HepG2 (cell line): ENCODE measurements around the gene KRT6C. TPM values are rescaled to one million over a fixed set of nuclear protein-coding genes. Genes with fewer than 3 reads are reported as not detected.

Experiments used
- ATAC-seq: fragments of 200-7000 bp; cut with Tn5 transposase; 3 replicates; pipeline ENCODE4 v1.9.1; 2020; ENCODE audit warnings: mild to moderate bottlenecking, moderate library complexity
- BruUV-seq: library from RNA; stranded (reverse); fragments of 400-500 nt; replicated peaks from 2 replicates; lab custom pipeline; 2021; lab: Mats Ljungman, UMichigan
- CTCF ChIA-PET: fragments of 300-600 bp; formaldehyde crosslinking; extraction: SDS; loops from one replicate; lab custom pipeline; 2021; ENCODE audit warnings: low total read pairs, inconsistent platforms, low intra/inter-chr PET ratio; lab: Yijun Ruan, JAX
- POLR2A ChIA-PET: fragments of 350-600 bp; sonication (Branson Sonifier 250); formaldehyde crosslinking; loops from one replicate; lab custom pipeline; 2020; ENCODE audit warnings: antibody characterized with exemption, inconsistent platforms; lab: Yijun Ruan, JAX
- DNase-seq: peaks from one replicate; pipeline ENCODE4 v3.0.0-alpha.2; 2015; ENCODE audit warnings: low spot score
- FAIRE-seq: peaks from 3 replicates; lab custom pipeline; 2011; peaks lifted over from hg19 to GRCh38; lab: Jason Lieb, UNC
- H2AFZ ChIP-seq: one replicate; pipeline ENCODE4 v1.6.1; 2011; ENCODE audit warnings: low read length, inconsistent platforms
- H3K27ac ChIP-seq: fragments of 300-600 bp; 3 replicates; pipeline ENCODE4 v1.8.0; 2011; ENCODE audit warnings: mixed run types, mild to moderate bottlenecking, mixed read lengths, low read length, inconsistent platforms; ENCODE audit not compliant: insufficient read depth; ENCODE audit errors: extremely low read length
- H3K27me3 ChIP-seq, 2 experiments: fragments of 200-600 bp in 1 of 2; 2 replicates in 1 of 2; 3 replicates in 1 of 2; pipeline versions ENCODE4 v1.6.0 to v1.8.0; 2011; ENCODE audit warnings: low read length in 2 of 2, mild to moderate bottlenecking in 2 of 2, moderate library complexity in 2 of 2, inconsistent platforms in 1 of 2; ENCODE audit not compliant: insufficient read depth in 2 of 2, control insufficient read depth in 1 of 2
- H3K36me3 ChIP-seq, 2 experiments: fragments of 200-600 bp in 1 of 2; replicated peaks in 1 of 2; 2 replicates in 1 of 2; 3 replicates in 1 of 2; pipeline versions ENCODE4 v1.5.1 to v1.8.0; 2011; ENCODE audit warnings: low read length in 2 of 2, inconsistent platforms in 1 of 2; ENCODE audit not compliant: insufficient read depth in 2 of 2, control insufficient read depth in 1 of 2
- H3K4me1 ChIP-seq: 2 replicates; pipeline ENCODE4 v1.5.1; 2012; ENCODE audit warnings: low read length, inconsistent platforms; ENCODE audit not compliant: insufficient read depth
- H3K4me2 ChIP-seq: 2 replicates; pipeline ENCODE4 v1.6.0; 2011; ENCODE audit warnings: low read depth, low read length, inconsistent platforms
- H3K4me3 ChIP-seq, 3 experiments: fragments of 200-600 bp in 1 of 3; sonication (generic), shearing (Covaris generic) in 1 of 3; replicated peaks in 1 of 3; 2 replicates each; pipeline ENCODE4 v1.5.1; 2011 to 2016; ENCODE audit warnings: low read length in 3 of 3, inconsistent platforms in 2 of 3, low read depth in 2 of 3, mild to moderate bottlenecking in 2 of 3, control low read depth in 1 of 3, mixed read lengths in 1 of 3; ENCODE audit not compliant: insufficient read depth in 1 of 3
- H3K79me2 ChIP-seq: one replicate; pipeline ENCODE4 v1.6.1; 2011; ENCODE audit warnings: low read length, inconsistent platforms; ENCODE audit not compliant: insufficient read depth
- H3K9ac ChIP-seq: 2 replicates; pipeline ENCODE4 v1.6.0; 2011; ENCODE audit warnings: mild to moderate bottlenecking, low read depth, low read length, inconsistent platforms; ENCODE audit not compliant: insufficient read depth
- H3K9me3 ChIP-seq: 2 replicates; pipeline ENCODE4 v1.5.1; 2012; ENCODE audit warnings: mild to moderate bottlenecking, low read length
- H4K20me1 ChIP-seq: 2 replicates; pipeline ENCODE4 v1.6.0; 2011; ENCODE audit warnings: inconsistent platforms, mild to moderate bottlenecking, low read length, moderate library complexity; ENCODE audit not compliant: insufficient read depth
- GPN1 ChIP-seq: sonication (generic); formaldehyde crosslinking; IDR thresholded peaks from 2 replicates; pipeline ENCODE4 v1.5.1; 2020; ENCODE audit warnings: missing genetic modification reagents, borderline replicate concordance
- ZNF629 ChIP-seq: sonication (generic); formaldehyde crosslinking; conservative IDR thresholded peaks from 2 replicates; pipeline ENCODE4 v1.5.0; 2020; ENCODE audit warnings: missing genetic modification reagents
- WGBS: methylation state at CpG from one replicate; pipeline ENCODE4 v1.1.6; 2017; ENCODE audit warnings: low lambda C conversion rate; 5-methylcytosine and 5-hydroxymethylcytosine counted together
- in situ Hi-C: cut with HindIII; loops from 2 replicates; pipeline ENCODE4 v1.10.0; 2017; ENCODE audit warnings: low pct_unique_long_range_greater_than_20kb; ENCODE audit not compliant: extremely low pct_ligation_motif_present
- intact Hi-C: fragments of 100-400 bp; cut with micrococcal nuclease; formaldehyde crosslinking; loops from one replicate; pipeline ENCODE4 v1.10.0; 2022; ENCODE audit not compliant: unreplicated experiment
- polyA plus RNA-seq, 8 experiments: library from polyadenylated mRNA; depleted of rRNA in 3 of 8; stranded (reverse) in 7 of 8; unstranded in 1 of 8; fragments of >200 nt; fragmentation: Illumina TruSeq in 4 of 8; extraction: Trizol in 4 of 8; gene quantifications; 2 replicates each; pipeline versions ENCODE4 v1.2.1 to v1.2.3, GENCODE V29; 2011 to 2016; ENCODE audit warnings: low read depth in 4 of 8, missing spikeins in 1 of 8, mixed read lengths in 1 of 8; ENCODE audit not compliant: insufficient read depth in 1 of 8
- total RNA-seq, 5 experiments: library from RNA; depleted of rRNA; stranded (reverse); fragments of >200 nt; fragmentation: Illumina TruSeq; extraction: Trizol; gene quantifications; 2 replicates each; pipeline ENCODE4 v1.2.3, GENCODE V29; 2016; ENCODE audit warnings: low read depth in 1 of 5
- TF ChIP-seq, protein P1 (sequence below): sonication (generic); formaldehyde crosslinking; IDR thresholded peaks from 2 replicates; pipeline ENCODE4 v1.5.0; 2020; ENCODE audit warnings: mild to moderate bottlenecking, missing genetic modification reagents, borderline replicate concordance

The KRT6C gene
- total and polyA plus RNA-seq, 2 of the 13 experiments (the other 11 are each of a cell fraction or from before 2014, with no cell fraction given), result 0.03 TPM; not detected in 1

DNA sequence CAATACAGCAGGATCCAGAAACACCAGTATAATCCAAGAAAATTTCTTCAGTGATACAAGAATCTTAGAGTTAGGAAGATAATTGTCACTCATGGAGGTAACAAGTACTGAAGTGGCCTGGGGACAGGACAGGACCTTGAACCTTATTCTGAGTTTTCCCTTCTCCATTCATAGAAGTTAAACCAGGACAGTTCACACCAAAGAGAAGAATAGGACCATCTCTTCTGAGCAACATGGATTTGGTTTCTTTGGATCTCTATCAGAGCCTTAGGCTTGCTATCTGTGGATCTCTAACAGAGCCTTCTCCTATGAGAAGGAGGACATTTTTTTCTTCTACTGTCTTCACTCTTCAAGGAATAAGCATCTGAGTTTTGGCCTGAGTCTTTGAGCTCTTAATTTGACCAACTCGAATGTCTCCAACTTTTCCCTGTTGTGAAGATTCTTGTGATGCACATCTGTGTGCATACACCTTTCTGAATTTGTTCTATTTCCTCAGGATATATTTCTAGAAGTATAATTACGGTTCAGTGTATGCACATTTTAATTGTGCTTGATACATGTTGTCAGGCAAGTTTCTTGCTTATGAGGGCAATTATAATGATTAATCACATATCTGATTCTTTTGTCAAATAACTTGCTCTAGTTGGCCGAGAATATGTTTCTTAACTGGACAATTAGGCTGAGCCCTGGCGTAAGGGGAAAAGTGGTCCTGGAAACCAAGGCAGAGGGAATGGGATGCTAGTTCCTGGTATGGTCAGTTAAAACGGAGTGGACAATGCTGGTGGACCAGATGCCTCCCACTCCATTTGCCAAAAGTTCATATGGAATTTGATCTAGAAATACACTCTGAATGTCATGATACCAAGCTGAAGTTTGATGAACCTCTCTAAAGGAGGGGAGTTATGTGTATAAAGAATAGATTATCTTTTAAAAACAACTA, 12.8 kb upstream of the KRT6C start:
- H2AFZ ChIP-seq, result no peak overlapping the region
- no peak overlapping the region for H3K4me3 ChIP-seq
- no peaks in the 10 kb centered on the region for H3K79me2 ChIP-seq
- TF ChIP-seq GPN1 (CRISPR knock-in tag), result no peak
- TF ChIP-seq, protein P1, sequence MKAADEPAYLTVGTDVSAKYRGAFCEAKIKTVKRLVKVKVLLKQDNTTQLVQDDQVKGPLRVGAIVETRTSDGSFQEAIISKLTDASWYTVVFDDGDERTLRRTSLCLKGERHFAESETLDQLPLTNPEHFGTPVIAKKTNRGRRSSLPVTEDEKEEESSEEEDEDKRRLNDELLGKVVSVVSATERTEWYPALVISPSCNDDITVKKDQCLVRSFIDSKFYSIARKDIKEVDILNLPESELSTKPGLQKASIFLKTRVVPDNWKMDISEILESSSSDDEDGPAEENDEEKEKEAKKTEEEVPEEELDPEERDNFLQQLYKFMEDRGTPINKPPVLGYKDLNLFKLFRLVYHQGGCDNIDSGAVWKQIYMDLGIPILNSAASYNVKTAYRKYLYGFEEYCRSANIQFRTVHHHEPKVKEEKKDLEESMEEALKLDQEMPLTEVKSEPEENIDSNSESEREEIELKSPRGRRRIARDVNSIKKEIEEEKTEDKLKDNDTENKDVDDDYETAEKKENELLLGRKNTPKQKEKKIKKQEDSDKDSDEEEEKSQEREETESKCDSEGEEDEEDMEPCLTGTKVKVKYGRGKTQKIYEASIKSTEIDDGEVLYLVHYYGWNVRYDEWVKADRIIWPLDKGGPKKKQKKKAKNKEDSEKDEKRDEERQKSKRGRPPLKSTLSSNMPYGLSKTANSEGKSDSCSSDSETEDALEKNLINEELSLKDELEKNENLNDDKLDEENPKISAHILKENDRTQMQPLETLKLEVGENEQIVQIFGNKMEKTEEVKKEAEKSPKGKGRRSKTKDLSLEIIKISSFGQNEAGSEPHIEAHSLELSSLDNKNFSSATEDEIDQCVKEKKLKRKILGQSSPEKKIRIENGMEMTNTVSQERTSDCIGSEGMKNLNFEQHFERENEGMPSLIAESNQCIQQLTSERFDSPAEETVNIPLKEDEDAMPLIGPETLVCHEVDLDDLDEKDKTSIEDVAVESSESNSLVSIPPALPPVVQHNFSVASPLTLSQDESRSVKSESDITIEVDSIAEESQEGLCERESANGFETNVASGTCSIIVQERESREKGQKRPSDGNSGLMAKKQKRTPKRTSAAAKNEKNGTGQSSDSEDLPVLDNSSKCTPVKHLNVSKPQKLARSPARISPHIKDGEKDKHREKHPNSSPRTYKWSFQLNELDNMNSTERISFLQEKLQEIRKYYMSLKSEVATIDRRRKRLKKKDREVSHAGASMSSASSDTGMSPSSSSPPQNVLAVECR (CRISPR knock-in tag), result no peak
- no peak for TF ChIP-seq ZNF629
- TF ChIP-seq, all 625 proteins: peak for 0
- Histone ChIP-seq H3K9me3 (no peaks in the 10 kb centered on the region), H3K4me1 (no peaks in the 10 kb centered on the region), H3K27me3 (peaks cover 0 to 3% of the 10 kb centered on the region in 2 experiments; a peak in 1 of 5 replicates), H4K20me1 (no peaks in the 10 kb centered on the region), H3K36me3 (no peaks in the 10 kb centered on the region), H3K27ac (no peak overlapping the region), H3K4me2 (no peak overlapping the region), H3K9ac (no peak overlapping the region)
- BruUV-seq, result no TSS peak
- POLR2A ChIA-PET, result no interaction called here
- WGBS, result 19% methylated on average over 5 of the region's 5 CpGs
- CTCF ChIA-PET, result no interaction called here
- in situ Hi-C loops, result no loop called here
- intact Hi-C loops, result no loop called here
- DNase-seq (no peak), ATAC-seq (no peak), FAIRE-seq (no peak)
